Thyroid gland (tissue), 4 donors: ENCODE measurements around the gene FGF13.

ENCODE experiments used
- CTCF ChIP-seq, 6 experiments: fragments of 200-600 bp in 3 of 6; fragments of 450-650 bp in 3 of 6; sonication (generic) in 3 of 6; IDR thresholded peaks; one replicate each; pipeline ENCODE4 v1.5.1; 2016 to 2019; ENCODE audit warnings: antibody characterized with exemption in 6 of 6, mild to moderate bottlenecking in 2 of 6, inconsistent platforms in 1 of 6, moderate library complexity in 1 of 6
- POLR2A ChIP-seq, 2 donors: fragments of 450-650 bp; IDR thresholded peaks; one replicate each; pipeline ENCODE4 v1.6.1; 2017; ENCODE audit warnings: antibody characterized with exemption in 2 of 2, mild to moderate bottlenecking in 2 of 2, moderate library complexity in 1 of 2

GRCh38 chrX:138745196-138745595, 33.7 kb upstream of the FGF13 start:
- TF ChIP-seq CTCF (IDR thresholded peaks at IDR 0.05) (peak; percentile 25 to 71 (median 51)), POLR2A (IDR thresholded peaks at IDR 0.05) (no peak)
